PFSK-1 (cell line): Measurements from ENCODE around the gene LZTR1.
A peak's percentile ranks its signal among the peaks of the same experiment; 100 is the strongest.

Experiments
- FOXP2 ChIP-seq: optimal IDR thresholded peaks from 2 replicates; pipeline ENCODE3; 2011; ENCODE audit warnings: borderline replicate concordance, control low read depth, inconsistent platforms; ENCODE audit not compliant: insufficient read depth; ENCODE audit errors: extremely low read length, extremely low read depth
- POLR2AphosphoS5 ChIP-seq: IDR thresholded peaks from 2 replicates; pipeline ENCODE4 v1.6.1; 2012; ENCODE audit warnings: low read depth, mild to moderate bottlenecking, control low read depth, low read length, moderate library complexity
- SIN3A ChIP-seq: IDR thresholded peaks from 2 replicates; pipeline ENCODE4 v1.6.1; 2012; ENCODE audit warnings: mild to moderate bottlenecking, low read length, moderate library complexity, borderline replicate concordance; ENCODE audit not compliant: insufficient read depth
- TAF1 ChIP-seq: IDR thresholded peaks from 2 replicates; pipeline ENCODE4 v1.6.1; 2012; ENCODE audit warnings: low read length, control low read depth, borderline replicate concordance; ENCODE audit not compliant: insufficient read depth
- TF ChIP-seq, protein P1 (sequence below), 2 experiments: IDR thresholded peaks; 2 replicates each; pipeline versions ENCODE4 v1.6.1 to v1.8.0; 2011 to 2012; ENCODE audit warnings: low read depth in 2 of 2, low read length in 2 of 2, control low read depth in 1 of 2, inconsistent platforms in 1 of 2, mild to moderate bottlenecking in 1 of 2, moderate library complexity in 1 of 2; ENCODE audit not compliant: insufficient read depth in 1 of 2

Gene LZTR1

DNA sequence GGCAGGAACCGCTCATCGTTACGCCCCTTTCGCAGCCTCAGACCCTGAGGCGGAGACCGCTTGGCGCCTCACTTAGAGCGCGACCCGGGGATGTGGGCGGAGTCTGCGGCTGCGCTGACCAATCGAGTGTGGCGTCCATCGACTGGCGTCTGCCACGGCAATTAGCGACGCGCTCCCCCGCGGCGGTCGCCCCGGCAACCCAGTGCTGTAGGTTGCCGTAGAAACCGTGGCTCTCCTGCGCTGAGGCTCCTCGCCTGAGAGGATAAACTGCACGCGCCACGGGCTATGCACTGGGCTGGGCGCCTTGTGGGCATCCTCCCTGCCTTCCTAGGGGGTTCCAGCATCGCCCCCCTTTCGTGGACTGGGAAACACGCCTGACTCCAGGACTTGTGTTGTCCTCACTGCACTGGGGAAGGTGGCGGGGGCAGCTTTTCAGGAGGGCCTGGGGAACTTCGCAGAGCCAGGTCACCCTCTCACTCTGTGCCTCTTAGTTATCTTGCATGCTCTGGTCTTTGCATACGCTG, 32.2 kb downstream of the LZTR1 start:
- TF ChIP-seq SIN3A (0 out of 2 replicates have a peak, but pooled peaks have one; percentile 66), FOXP2 (peak; percentile 93), TAF1 (0 out of 2 replicates have a peak, but pooled peaks have one; percentile 31), POLR2AphosphoS5 (no peak)
- TF ChIP-seq, protein P1, sequence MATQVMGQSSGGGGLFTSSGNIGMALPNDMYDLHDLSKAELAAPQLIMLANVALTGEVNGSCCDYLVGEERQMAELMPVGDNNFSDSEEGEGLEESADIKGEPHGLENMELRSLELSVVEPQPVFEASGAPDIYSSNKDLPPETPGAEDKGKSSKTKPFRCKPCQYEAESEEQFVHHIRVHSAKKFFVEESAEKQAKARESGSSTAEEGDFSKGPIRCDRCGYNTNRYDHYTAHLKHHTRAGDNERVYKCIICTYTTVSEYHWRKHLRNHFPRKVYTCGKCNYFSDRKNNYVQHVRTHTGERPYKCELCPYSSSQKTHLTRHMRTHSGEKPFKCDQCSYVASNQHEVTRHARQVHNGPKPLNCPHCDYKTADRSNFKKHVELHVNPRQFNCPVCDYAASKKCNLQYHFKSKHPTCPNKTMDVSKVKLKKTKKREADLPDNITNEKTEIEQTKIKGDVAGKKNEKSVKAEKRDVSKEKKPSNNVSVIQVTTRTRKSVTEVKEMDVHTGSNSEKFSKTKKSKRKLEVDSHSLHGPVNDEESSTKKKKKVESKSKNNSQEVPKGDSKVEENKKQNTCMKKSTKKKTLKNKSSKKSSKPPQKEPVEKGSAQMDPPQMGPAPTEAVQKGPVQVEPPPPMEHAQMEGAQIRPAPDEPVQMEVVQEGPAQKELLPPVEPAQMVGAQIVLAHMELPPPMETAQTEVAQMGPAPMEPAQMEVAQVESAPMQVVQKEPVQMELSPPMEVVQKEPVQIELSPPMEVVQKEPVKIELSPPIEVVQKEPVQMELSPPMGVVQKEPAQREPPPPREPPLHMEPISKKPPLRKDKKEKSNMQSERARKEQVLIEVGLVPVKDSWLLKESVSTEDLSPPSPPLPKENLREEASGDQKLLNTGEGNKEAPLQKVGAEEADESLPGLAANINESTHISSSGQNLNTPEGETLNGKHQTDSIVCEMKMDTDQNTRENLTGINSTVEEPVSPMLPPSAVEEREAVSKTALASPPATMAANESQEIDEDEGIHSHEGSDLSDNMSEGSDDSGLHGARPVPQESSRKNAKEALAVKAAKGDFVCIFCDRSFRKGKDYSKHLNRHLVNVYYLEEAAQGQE (IDR thresholded peaks at IDR 0.05; ENCODE audit: insufficient read depth in 1 of 2, low read depth in 2 of 2, low read length in 2 of 2): no peak; a peak in 1 of 4 replicates

DNA sequence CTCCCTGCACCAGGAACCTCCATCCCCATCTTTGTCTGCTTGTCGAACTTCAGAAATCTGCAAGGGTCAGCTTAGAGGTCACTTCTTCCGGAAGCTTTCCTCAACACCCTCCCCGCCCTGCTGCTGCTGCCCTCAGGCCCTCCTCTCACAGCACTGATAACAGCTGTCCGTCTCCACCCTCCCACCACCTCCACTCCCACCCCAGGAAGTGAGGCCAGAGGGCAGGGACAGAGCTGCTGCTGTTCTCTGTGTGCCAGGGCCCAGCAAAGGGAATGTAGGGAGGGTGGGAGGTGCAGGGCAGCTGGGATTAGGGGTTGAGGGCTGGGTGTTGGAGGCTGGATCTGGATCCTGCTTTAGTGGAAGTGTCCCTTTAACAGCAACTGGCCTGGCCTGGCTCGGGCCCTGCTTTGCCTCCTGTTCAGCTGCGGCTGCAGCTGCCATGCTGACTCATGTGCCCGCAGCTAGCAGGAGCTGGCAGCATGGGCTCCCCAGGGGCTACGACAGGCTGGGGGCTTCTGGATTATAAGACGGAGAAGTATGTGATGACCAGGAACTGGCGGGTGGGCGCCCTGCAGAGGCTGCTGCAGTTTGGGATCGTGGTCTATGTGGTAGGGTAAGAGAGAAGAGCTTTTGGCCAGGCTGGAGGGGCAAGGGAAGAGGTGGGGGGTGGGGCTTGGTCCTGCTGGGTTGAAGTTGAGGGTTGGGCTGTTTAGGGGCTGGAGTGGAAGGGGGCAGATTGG, 32.8 kb downstream of the LZTR1 start, which contains the start of gene P2RX6:
P2RX6 (plus strand) TSS at position 440 of the 740 bp plus-strand sequence; CDS start at position 450, 10 bp downstream.
- TF ChIP-seq POLR2AphosphoS5 (peak; percentile 67; the same call in 1 of the 2 replicates), SIN3A (no peak; the same call in 1 of the 2 replicates), FOXP2 (peak; percentile 22), TAF1 (peak; percentile 66; the same call in 1 of the 2 replicates)
- TF ChIP-seq, protein P1 (IDR thresholded peaks at IDR 0.05; ENCODE audit: insufficient read depth in 1 of 2, low read depth in 2 of 2, low read length in 2 of 2): no peak

- TF ChIP-seq POLR2AphosphoS5 (no peak), SIN3A (no peak), FOXP2 (no peak), TAF1 (no peak)
- TF ChIP-seq, protein P1 (IDR thresholded peaks at IDR 0.05; ENCODE audit: insufficient read depth in 1 of 2, low read depth in 2 of 2, low read length in 2 of 2): no peak
These were observed 33.4 kb downstream of the LZTR1 start for GRCh38 chr22:21015466-21016006.

GRCh38 chr22:21016644-21017420, 34.7 kb downstream of the LZTR1 start:
- TF ChIP-seq SIN3A (no peak), POLR2AphosphoS5 (no peak), TAF1 (no peak), FOXP2 (no peak)
- TF ChIP-seq, protein P1 (IDR thresholded peaks at IDR 0.05; ENCODE audit: insufficient read depth in 1 of 2, low read depth in 2 of 2, low read length in 2 of 2): no peak
